Stimulated activated CD8-positive, alpha-beta memory T cell treated with anti-CD3 and anti-CD28 coated beads, Interleukin-7, amount 100 ng/mL, for 1 hour (primary cell): Measurements from ENCODE around the gene CFHR1.
"Not testable (repeated sequence)": the region's sequence is repeated elsewhere in the genome, so short reads cannot be mapped to it uniquely, and the experiment has no call there.

Experiments used
- DNase-seq, 2 donors: peaks; one replicate each; pipeline ENCODE4 v3.0.0-alpha.2; 2020; ENCODE audit warnings: low read depth in 2 of 2

The CFHR1 gene

GRCh38 chr1:196819531-196819930 lies at the start of gene CFHR1:
CFHR1 (plus strand) TSS chr1:196819731; CDS start chr1:196819845, 114 bp downstream.
- DNase-seq, result not testable (repeated sequence)

- not testable (repeated sequence) for DNase-seq
These were observed 49.7 kb upstream of the CFHR1 start for GRCh38 chr1:196769823-196770222.

DNA sequence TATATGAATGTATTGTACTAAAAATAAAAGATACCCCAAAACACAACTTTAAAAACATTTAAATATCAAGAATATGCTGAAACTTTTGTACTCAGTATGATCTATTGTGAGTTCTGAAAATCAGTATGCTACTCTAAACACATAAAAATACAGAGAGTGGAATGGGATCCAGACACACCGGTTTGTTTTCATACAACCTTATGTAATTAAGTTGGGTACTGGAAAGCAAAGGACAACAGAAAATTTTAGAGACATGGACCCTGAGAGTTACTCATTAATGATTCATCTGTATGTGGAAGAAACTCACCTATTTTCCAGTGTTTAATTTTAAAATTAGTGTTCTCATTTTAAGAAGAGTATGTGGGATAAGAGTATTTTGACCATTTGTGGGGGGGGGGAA lies 45.8 kb upstream of the CFHR1 start:
- no peak for DNase-seq

GRCh38 chr1:196774175-196774574 lies 45.4 kb upstream of the CFHR1 start:
- no peak for DNase-seq

GRCh38 chr1:196774603-196775002 lies 44.9 kb upstream of the CFHR1 start, which contains the start of gene CFHR3:
CFHR3 (plus strand) TSS chr1:196774840; CDS start chr1:196774887, 47 bp downstream.
- DNase-seq, result no peak

GRCh38 chr1:196777603-196778002 lies 41.9 kb upstream of the CFHR1 start:
- DNase-seq, result no peak

- DNase-seq, result no peak
These were observed 40.4 kb upstream of the CFHR1 start for GRCh38 chr1:196779093-196779492.

GRCh38 chr1:196791252-196791651 lies 28.3 kb upstream of the CFHR1 start:
- DNase-seq, result not testable (repeated sequence)

GRCh38 chr1:196794103-196794502 lies 25.4 kb upstream of the CFHR1 start:
- DNase-seq, result not testable (repeated sequence)

DNA sequence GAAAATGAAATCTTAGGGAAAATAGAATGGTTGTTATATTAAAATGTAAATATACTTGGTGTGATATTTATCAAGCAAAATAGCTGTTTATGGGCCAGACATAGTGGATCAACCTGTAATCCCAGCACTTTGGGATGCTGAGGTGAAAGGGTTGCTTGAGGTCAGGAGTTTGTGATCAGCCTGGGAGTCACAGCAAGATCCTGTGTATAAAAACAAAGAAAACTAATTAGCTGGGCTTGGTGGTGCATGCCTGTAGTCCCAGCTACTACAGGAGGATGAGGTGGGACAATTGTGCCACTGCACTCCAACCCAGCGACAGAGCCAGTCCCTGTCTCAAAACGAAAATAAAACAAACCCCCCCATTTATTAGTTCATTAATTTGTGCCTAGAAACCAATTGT lies 21.6 kb upstream of the CFHR1 start:
- DNase-seq, result no peak

DNA sequence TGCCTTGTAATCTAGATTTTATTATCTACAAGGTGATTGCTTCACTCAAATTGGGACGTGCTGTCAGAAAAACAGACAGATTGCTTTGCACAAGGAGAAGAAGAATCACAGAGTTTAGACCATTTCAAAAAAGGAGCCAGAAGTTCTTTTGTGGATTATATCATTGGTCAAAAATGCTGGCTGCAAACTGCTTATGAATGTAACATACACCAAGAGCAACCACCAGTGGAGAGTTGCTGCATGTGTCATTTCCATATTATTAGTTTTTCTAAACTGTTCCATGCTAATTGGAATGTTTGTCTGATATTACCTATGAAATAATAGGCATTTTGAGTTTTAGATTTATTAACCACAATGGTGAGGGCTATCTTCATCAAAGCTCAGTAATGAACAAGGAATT lies 17.6 kb upstream of the CFHR1 start:
- DNase-seq, result not testable (repeated sequence)

GRCh38 chr1:196808529-196809235 lies 10.8 kb upstream of the CFHR1 start:
- DNase-seq, result no peak

DNA sequence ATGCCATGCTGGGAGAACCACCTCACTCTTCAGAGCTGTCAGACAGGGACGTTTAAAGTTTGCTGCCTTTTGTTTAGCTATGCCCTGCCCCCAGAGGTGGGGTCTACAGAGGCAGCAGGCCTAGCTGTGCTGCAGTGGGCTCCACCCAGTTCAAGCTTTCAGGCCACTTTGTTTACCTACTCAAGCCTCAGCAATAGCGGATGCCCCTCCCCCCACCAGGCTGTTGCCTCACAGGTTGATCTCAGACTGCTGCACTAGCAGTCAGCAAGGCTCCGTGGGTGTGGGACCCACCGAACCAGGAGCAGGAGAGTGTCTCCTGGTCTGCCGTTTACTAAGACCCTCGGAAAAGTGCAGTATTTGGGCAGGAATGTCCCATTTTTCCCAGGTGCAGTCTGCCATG lies 2.1 kb upstream of the CFHR1 start:
- not testable (repeated sequence) for DNase-seq

DNA sequence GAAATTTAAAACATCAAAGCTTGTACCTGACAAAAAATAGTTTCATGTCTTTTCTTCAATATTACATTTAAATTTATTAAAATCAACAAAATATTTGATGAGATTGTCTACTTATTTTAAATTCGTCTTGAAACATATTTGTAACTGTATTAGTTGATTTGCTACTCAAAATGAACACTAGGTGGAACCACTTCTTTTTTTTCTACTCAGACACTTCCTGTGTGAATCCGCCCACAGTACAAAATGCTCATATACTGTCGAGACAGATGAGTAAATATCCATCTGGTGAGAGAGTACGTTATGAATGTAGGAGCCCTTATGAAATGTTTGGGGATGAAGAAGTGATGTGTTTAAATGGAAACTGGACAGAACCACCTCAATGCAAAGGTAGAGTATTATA lies 8.3 kb downstream of the CFHR1 start:
- not testable (repeated sequence) for DNase-seq

DNA sequence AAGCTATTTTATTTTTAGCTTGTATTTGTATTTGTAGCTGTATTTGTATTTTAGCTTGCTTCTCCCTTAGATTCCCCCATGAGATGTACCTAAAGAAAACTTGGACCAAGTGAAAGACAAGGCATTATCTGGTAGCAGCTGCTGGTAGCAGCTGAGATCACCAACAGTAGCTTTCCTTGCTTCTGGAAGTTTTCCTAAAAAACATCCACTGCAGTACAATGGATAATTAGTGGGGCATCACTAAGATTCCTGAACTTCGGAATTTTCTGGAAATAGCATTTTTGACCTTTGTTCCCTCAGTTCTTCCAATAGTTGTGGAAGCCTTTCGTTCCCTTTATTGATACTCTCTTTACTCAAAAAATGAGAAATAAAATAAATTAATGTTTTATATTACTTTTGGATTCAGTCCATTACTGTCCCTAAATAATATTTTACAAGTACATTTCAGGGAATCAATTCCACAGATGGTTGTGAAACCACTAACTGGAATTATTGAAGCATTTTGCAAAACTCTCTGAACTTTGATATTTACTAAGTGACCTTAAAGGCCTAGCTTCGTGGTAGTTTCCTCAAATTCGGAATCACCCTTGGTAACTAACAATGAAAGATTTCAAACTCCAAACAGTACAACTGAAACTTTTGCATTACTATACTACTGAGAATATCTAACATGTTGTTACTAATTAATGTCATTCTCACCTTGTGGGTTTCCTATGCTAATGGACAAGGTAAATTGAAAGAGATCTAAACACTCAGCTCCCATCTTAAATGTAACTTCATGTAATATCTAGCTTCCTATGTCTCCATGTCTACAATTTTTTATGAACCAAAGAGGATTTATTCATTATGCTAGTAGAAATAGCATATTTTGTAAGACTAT lies 30.3 kb downstream of the CFHR1 start:
- DNase-seq, result not testable (repeated sequence)

DNA sequence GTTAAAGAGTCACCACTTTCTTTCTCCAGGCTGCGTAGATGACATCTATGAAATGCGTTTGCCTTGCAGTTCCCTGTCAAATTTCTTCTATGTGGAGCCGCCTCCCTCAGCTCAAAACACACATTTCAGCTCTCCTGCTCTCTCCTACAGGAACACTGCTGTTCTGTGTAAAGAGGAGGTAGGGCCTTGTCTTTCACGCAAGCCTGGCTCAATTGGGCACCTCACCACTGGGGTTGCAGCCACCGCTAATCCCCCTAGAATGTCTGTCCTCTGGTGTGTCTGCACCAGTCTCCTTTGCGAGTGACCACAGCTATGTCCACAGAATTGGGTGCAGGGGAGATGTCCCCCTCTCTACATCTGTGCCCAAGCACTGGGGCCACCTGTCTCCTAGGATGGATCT lies 36.5 kb downstream of the CFHR1 start:
- no peak for DNase-seq

- DNase-seq, result no peak
These were observed 37.7 kb downstream of the CFHR1 start for GRCh38 chr1:196857188-196857587.

DNA sequence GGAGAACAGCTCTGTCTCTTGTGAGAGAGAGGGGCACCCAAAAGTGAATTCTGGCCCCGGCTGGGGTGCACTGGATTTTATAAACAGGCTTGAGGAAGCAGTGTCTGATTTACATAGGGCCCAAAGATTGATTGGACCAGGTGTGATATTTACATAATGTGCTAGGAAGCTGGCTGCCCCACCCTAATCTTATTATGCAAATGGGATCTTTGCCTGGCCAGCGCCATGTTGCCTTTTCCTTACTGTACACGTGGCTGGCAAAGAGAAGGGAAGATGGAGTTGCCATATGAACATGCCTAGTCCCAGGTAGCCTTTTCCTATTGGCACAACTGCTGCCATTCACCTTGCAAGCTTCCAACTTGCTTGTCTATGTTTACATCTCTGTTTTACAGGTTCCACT lies 39.3 kb downstream of the CFHR1 start:
- DNase-seq, result no peak

GRCh38 chr1:196860323-196860884 lies 40.9 kb downstream of the CFHR1 start:
- DNase-seq, result no peak

GRCh38 chr1:196861429-196861828 lies 41.9 kb downstream of the CFHR1 start:
- no peak for DNase-seq

- no peak for DNase-seq
These were observed 47.4 kb downstream of the CFHR1 start for GRCh38 chr1:196866974-196867373.

- DNase-seq, result no peak
These were observed 53.9 kb downstream of the CFHR1 start for GRCh38 chr1:196873385-196873784.

GRCh38 chr1:196875935-196876334 lies 56.4 kb downstream of the CFHR1 start:
- no peak for DNase-seq
